Aorta (tissue), 5 donors: ENCODE data around the gene DGCR6L. TPM values are rescaled to one million over a fixed set of nuclear protein-coding genes. Genes with fewer than 3 reads are reported as not detected.
"Not testable (repeated sequence)": the region's sequence is repeated elsewhere in the genome, so short reads cannot be mapped to it uniquely, and the experiment has no call there.

Experiments used
- ATAC-seq: fragments of 200-7000 bp; cut with Tn5 transposase; one replicate; pipeline ENCODE4 v1.9.1; 2022; ENCODE audit warnings: moderate library complexity; ENCODE audit not compliant: low FRiP score
- DNase-seq, 2 donors: peaks; one replicate each; pipeline ENCODE4 v3.0.0-alpha.2; 2020
- H3K27ac ChIP-seq, 2 donors: one replicate each; pipeline ENCODE4 v1.5.1; 2013; ENCODE audit warnings: low read length in 2 of 2, mild to moderate bottlenecking in 2 of 2, moderate library complexity in 2 of 2, control low read depth in 1 of 2, inconsistent platforms in 1 of 2, low read depth in 1 of 2
- H3K27me3 ChIP-seq, 2 donors: one replicate each; pipeline ENCODE4 v1.6.1; 2013; ENCODE audit warnings: control low read depth in 1 of 2, low read length in 1 of 2, mild to moderate bottlenecking in 1 of 2, moderate library complexity in 1 of 2; ENCODE audit not compliant: insufficient read depth in 2 of 2, control insufficient read depth in 1 of 2
- H3K36me3 ChIP-seq, 2 donors: one replicate each; pipeline ENCODE4 v1.6.1; 2013; ENCODE audit warnings: control low read depth in 1 of 2, low read length in 1 of 2, mild to moderate bottlenecking in 1 of 2; ENCODE audit not compliant: insufficient read depth in 2 of 2, control insufficient read depth in 1 of 2
- H3K4me1 ChIP-seq, 2 donors: one replicate each; pipeline ENCODE4 v1.6.1; 2013; ENCODE audit warnings: low read length in 2 of 2, control low read depth in 1 of 2, mild to moderate bottlenecking in 1 of 2, moderate library complexity in 1 of 2; ENCODE audit not compliant: insufficient read depth in 2 of 2, control insufficient read depth in 1 of 2
- H3K4me3 ChIP-seq, 2 donors: one replicate each; pipeline ENCODE4 v1.5.1; 2013; ENCODE audit warnings: low read length in 2 of 2, control low read depth in 1 of 2, mild to moderate bottlenecking in 1 of 2
- H3K9me3 ChIP-seq: one replicate; pipeline ENCODE4 v1.6.1; 2013; ENCODE audit warnings: mild to moderate bottlenecking, low read length; ENCODE audit not compliant: control insufficient read depth
- whole genome bisulfite sequencing, 2 donors: extraction: QIAGEN DNeasy Blood & Tissue Kit; methylation state at CpG; one replicate each; pipeline ENCODE4 v1.1.7; 2013; 5-methylcytosine and 5-hydroxymethylcytosine counted together
- intact Hi-C, 2 donors: fragments of 100-400 bp; cut with DNase I; formaldehyde crosslinking; loops; one replicate each; pipeline versions ENCODE4 v1.14.2 to v1.15.0; 2022
- polyA plus RNA-seq, 2 donors: library from polyadenylated mRNA; stranded (reverse); fragments of 200-250 nt; gene quantifications; one replicate each; pipeline ENCODE4 v1.2.3, GENCODE V29; 2013
- total RNA-seq, 2 donors: library from RNA; stranded (reverse); fragmentation: NEBNext Ultra II Directional; extraction: Animal tissue kit (Norgen Biotek cat#: 25700); gene quantifications; one replicate each; pipeline ENCODE4 v1.2.1, GENCODE V29; 2021
- donor health status: healthy with polysubstance abuse.
- donor health status: Bipolar disorder and iron deficiency.
- donor health status: DM: no; HTN: no; CAD: no.
- donor health status: DM: no; HTN: no; CAD: no.
- donor health status: DM: yes; HTN: yes; CAD: no.

Gene DGCR6L
- total and polyA plus RNA-seq, 4 donors, result 24.1 to 73.5 (median 51.1) TPM

DNA sequence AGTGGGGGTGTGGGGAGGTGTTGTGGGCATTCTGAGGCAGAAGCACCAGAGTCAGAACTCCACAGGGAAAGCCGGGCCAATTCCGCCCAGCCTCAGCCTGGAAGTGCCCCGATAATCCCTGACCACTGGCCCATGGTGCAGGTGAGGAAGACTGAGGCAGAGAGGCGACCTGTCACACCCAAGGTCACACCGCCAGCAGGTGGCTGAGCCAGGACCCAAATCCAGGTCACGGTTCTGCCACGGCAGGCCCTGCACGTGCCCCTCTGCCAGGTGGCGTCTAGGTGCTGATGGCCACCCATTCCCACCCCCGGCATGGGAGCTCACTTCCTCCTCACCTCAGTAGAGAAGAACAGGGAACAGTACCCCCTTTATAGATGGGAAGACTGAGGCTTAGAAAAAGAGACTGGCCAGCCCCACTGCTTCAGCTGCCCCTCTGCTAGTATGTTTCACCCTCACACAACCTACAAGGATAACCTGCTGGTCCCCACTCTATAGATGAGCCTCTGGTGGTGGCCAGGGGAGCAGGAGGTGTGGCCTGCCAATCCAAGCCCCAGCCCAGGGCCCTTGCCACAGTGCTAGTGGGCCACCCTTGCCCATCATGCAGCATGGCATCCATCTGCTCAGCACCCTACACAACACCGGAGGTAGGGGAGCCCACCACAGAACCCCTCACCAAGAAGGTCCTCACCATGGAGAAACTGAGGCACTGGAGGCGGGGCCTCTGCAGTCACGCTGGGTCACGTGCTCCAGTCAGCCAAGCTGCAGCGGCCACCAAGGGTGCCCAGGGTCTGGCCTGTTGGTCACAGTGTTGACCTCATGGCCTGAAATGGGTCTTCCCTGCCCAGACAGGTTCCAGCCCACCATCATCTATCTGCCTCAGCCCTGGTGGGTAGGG is 53.8 kb downstream of the DGCR6L start:
- not testable (repeated sequence) for H3K36me3 ChIP-seq, ATAC-seq, H3K27me3 ChIP-seq, H3K9me3 ChIP-seq, H3K4me1 ChIP-seq, H3K4me3 ChIP-seq, H3K27ac ChIP-seq, DNase-seq
- WGBS, 2 donors, result 96 to 97% methylated on average over 13 to 15 of the region's 15 CpGs
- intact Hi-C loops, result loop anchor here (5.0 kb wide), 2 partner anchors 89 to 109 kb away; no protein-coding TSS in a partner anchor

DNA sequence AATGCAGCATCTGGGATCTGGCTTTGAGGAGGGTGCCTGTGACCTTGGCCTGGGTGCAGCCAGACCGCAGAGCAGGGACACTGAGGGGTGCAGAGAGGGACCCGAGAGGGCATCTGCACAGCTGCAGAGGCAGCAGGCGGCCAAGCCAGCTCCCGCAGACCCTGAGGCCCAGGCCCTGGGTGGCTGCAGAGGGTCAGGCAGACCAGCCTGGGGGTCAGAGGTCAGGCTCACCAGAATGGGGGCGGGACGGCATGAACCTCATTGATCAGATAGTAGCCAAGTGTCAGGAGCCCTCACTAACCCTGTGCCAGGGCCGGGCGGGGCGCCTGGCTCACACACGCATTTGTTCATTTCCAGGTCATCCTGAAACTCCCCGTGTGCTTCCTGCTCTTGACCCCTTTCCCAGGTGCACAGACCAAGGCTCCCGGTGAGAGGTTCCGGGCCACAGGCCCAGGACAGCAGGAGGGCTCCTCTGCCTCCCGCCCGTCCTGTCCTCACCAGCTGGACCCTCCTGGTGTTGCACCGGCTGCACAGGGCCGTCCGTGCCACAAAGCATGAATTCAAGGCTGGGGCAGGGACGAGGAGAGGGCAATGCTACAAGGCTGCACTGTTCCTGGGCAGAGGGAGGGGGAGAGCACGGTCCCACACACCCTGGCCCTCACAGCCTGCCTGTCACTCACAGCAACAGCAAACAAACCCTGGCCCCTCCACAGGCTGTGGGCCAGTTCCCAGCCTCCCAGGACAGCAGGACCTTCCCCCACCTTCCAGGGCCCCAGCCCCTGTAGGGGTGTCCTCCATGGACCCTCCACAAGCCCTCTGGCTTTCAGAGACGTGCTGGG is 55.0 kb downstream of the DGCR6L start:
- H3K27ac ChIP-seq, result no peak overlapping the region
- no peaks in the 10 kb centered on the region for H3K36me3 ChIP-seq
- no peaks in the 10 kb centered on the region for H3K9me3 ChIP-seq
- intact Hi-C loops, result loop anchor here (5.0 kb wide), 2 partner anchors 88 to 108 kb away; no protein-coding TSS in a partner anchor
- H3K4me3 ChIP-seq, result no peak overlapping the region
- 85 to 87% methylated on average over 20 to 21 of the region's 21 CpGs for WGBS, 2 donors
- DNase-seq, result no peak
- ATAC-seq, result no peak
- H3K4me1 ChIP-seq, result no peaks in the 10 kb centered on the region
- no peaks in the 10 kb centered on the region for H3K27me3 ChIP-seq

Other genes starting within 250 kb of the DGCR6L start
- 10 to 100 TPM; 31.9 to 43.9 TPM for gene DGCR8, start 239.8 kb downstream of the DGCR6L start, total RNA-seq
- gene DGCR8, start 239.8 kb downstream of the DGCR6L start, polyA plus RNA-seq, result 10 to 100 TPM in 1 of 2 donors, 1 to 10 TPM in 1; 5.5 to 22.5 TPM
- gene RANBP1, start 204.0 kb downstream of the DGCR6L start, total RNA-seq, result 10 to 100 TPM; 49.8 to 54.7 TPM
- gene RANBP1, start 204.0 kb downstream of the DGCR6L start, polyA plus RNA-seq, result 10 to 100 TPM; 57.6 to 75.0 TPM
- gene TRMT2A, start 202.8 kb downstream of the DGCR6L start, total RNA-seq, result 10 to 100 TPM; 42.5 to 49.8 TPM
- gene TRMT2A, start 202.8 kb downstream of the DGCR6L start, polyA plus RNA-seq, result 100 to 1,000 TPM in 1 of 2 donors, 10 to 100 TPM in 1; 15.9 to 152 TPM
- 10 to 100 TPM; 56.0 to 71.9 TPM for gene ZDHHC8, start 188.3 kb downstream of the DGCR6L start, total RNA-seq
- gene ZDHHC8, start 188.3 kb downstream of the DGCR6L start, polyA plus RNA-seq, result 10 to 100 TPM in 1 of 2 donors, 1 to 10 TPM in 1; 6.3 to 37.1 TPM
- 1 to 10 TPM in 1 of 2 donors, under 1 TPM in 1; 0.78 to 4.0 TPM for gene CCDC188, start 169.0 kb downstream of the DGCR6L start, total RNA-seq
- gene CCDC188, start 169.0 kb downstream of the DGCR6L start, polyA plus RNA-seq, result not detected
- gene RTN4R, start 51.7 kb downstream of the DGCR6L start, total RNA-seq, result 1 to 10 TPM; 1.3 to 2.7 TPM
- gene RTN4R, start 51.7 kb downstream of the DGCR6L start, polyA plus RNA-seq, result under 1 TPM; 0.05 to 0.75 TPM
- 10 to 100 TPM in 1 of 2 donors, 1 to 10 TPM in 1; 3.8 to 10.3 TPM for gene ZNF74, start 74.1 kb upstream of the DGCR6L start, total RNA-seq
- gene ZNF74, start 74.1 kb upstream of the DGCR6L start, polyA plus RNA-seq, result 1 to 10 TPM; 2.9 to 4.6 TPM
- 10 to 100 TPM; 34.3 to 35.4 TPM for gene SCARF2, start 117.8 kb upstream of the DGCR6L start, total RNA-seq
- gene SCARF2, start 117.8 kb upstream of the DGCR6L start, polyA plus RNA-seq, result 10 to 100 TPM in 1 of 2 donors, 1 to 10 TPM in 1; 8.5 to 21.4 TPM
- gene KLHL22, start 175.7 kb upstream of the DGCR6L start, total RNA-seq, result 10 to 100 TPM; 19.1 to 29.9 TPM
- gene KLHL22, start 175.7 kb upstream of the DGCR6L start, polyA plus RNA-seq, result 10 to 100 TPM in 1 of 2 donors, 1 to 10 TPM in 1; 5.3 to 21.7 TPM
- gene MED15, start 187.6 kb upstream of the DGCR6L start, total RNA-seq, result 100 to 1,000 TPM in 1 of 2 donors, 10 to 100 TPM in 1; 93.7 to 119 TPM
- gene MED15, start 187.6 kb upstream of the DGCR6L start, polyA plus RNA-seq, result 100 to 1,000 TPM in 1 of 2 donors, 10 to 100 TPM in 1; 23.5 to 100 TPM